Activated CD4-positive, alpha-beta memory T cell treated with anti-CD3 and anti-CD28 coated beads for 36 hours (primary cell): ENCODE measurements around the gene TMEM43. TPM values are rescaled to one million over a fixed set of nuclear protein-coding genes. Genes with fewer than 3 reads are reported as not detected.

ENCODE experiments used
- CTCF ChIA-PET: fragments of 350-600 bp; sonication (Branson Sonifier 250); formaldehyde crosslinking; loops from one replicate; lab custom pipeline; 2021; ENCODE audit warnings: antibody characterized with exemption, inconsistent platforms; lab: Charles Lee
- POLR2A ChIA-PET: fragments of 350-600 bp; sonication (Branson Sonifier 250); formaldehyde crosslinking; loops from one replicate; lab custom pipeline; 2021; ENCODE audit warnings: antibody characterized with exemption; lab: Charles Lee
- DNase-seq: peaks from one replicate; pipeline ENCODE4 v3.0.0-alpha.2; 2020
- H3K27ac Mint-ChIP-seq: one replicate; pipeline ENCODE4 v1.8.0; 2021; ENCODE audit warnings: mixed read lengths
- H3K27me3 Mint-ChIP-seq: one replicate; pipeline ENCODE4 v1.8.0; 2021; ENCODE audit warnings: mixed read lengths
- H3K36me3 Mint-ChIP-seq: one replicate; pipeline ENCODE4 v1.8.0; 2021; ENCODE audit warnings: mixed read lengths
- H3K4me1 Mint-ChIP-seq: one replicate; pipeline ENCODE4 v1.8.0; 2021; ENCODE audit warnings: low read depth, mixed read lengths
- H3K4me3 Mint-ChIP-seq: one replicate; pipeline ENCODE4 v1.8.0; 2021; ENCODE audit warnings: mild to moderate bottlenecking, mixed read lengths
- H3K9me3 Mint-ChIP-seq: one replicate; pipeline ENCODE4 v1.8.0; 2021; ENCODE audit warnings: mixed read lengths
- intact Hi-C: fragments of 100-400 bp; cut with micrococcal nuclease; formaldehyde crosslinking; loops from one replicate; pipeline ENCODE4 v1.15.1; 2023
- total RNA-seq, 2 experiments: library from RNA; stranded (reverse); gene quantifications; one replicate each; pipeline ENCODE4 v1.2.3, GENCODE V29; 2021

TMEM43 gene
- total RNA-seq, 2 experiments from 2014 or later, result 31.0 to 32.4 TPM

DNA sequence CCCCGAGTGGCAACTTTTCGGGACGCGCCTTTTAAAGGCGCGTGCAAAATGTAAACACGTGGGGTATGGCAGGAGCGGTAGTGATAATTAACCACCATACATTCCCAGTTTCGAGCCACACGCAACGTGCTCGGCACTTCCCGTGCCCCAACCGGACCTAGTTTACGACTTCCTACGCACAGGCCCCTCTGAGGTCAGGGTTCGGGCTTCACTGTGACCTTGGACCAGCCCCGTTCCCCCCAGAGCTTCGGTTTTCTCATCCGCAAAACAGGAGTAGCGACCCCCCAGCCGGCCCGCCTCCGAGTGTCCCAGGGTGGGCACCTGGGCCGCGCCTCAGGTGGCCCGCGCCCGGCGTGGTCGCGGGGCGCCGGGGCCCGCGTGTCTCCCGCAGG lies 633 bp upstream of the TMEM43 start:
- intact Hi-C loops, result loop anchor here (1.0 kb wide), 4 partner anchors 20 to 527 kb away; partner anchors contain the start of genes CCDC174, LSM3 and XPC
- Mint-ChIP-seq H3K9me3 (no peaks in the 10 kb centered on the region), H3K27me3 (no peaks in the 10 kb centered on the region), H3K4me3 (peak overlapping the region; percentile 86), H3K4me1 (peaks cover 51% of the 10 kb centered on the region), H3K27ac (peak overlapping the region; percentile 81), H3K36me3 (peaks cover 34% of the 10 kb centered on the region)
- ChIA-PET CTCF (interaction anchor here (0.7 to 3.5 kb wide), 10 partner anchors 10 to 476 kb away, joined by 3 to 21 read pairs (median 7); partner anchors contain the start of genes LSM3 and XPC), POLR2A (interaction anchor here (0.9 to 4.8 kb wide), 7 partner anchors 10 to 308 kb away, joined by 3 to 52 read pairs (median 5); partner anchors contain the start of genes LSM3 and XPC)
- peak; percentile 71 for DNase-seq

DNA sequence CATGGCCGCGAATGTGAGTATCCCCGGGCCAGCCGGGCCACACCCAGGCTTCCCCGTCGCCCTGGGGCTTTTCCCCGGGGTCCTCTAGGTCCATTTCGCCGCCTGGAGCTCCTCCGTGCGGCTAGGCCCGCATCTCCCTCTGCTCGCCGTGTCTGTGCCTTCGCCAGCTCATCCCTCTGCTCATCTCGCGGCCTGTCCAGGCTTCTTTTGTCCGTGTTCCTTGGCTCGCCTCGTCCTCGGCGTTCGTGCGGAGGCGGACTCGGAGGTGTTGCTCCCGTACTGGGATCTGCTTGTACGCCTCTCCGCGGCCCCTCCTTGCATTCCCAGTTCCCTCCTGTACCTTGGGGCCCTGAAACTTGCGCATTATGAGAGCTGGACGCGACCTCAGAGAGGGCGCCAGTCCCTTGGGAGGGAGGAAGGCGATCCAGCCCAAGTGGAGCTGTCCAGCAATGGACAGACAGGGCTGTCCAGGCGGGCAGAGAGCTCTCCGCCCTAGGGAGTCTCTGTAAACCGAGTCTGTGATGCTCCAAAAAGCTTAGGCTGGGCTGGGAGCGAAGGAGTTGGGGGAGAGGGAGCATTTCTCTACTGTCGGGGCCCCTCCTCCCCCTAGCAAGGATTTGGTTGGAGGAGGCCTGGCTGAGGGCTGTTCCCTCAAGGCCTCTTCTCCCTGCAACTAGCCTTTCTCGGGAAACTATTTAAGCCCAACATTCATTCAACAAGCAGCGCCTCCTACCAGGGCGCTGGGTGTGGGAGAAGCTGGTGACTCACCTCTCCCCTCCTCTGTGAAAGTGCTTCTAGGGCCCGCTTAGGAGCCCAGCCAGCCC lies 553 bp downstream of the TMEM43 start:
- H3K4me3 Mint-ChIP-seq, result peak overlapping the region; percentile 85
- DNase-seq, result peak; percentile 80
- intact Hi-C loops, result loop anchor here (1.0 kb wide), 2 partner anchors 229 to 711 kb away; no protein-coding TSS in a partner anchor
- CTCF ChIA-PET, result interaction anchor here (1.1 to 3.5 kb wide), 9 partner anchors 11 to 629 kb away, joined by 3 to 21 read pairs (median 6); partner anchors contain the start of genes LSM3 and XPC
- H3K27me3 Mint-ChIP-seq, result no peaks in the 10 kb centered on the region
- H3K4me1 Mint-ChIP-seq, result peaks cover 53% of the 10 kb centered on the region
- H3K9me3 Mint-ChIP-seq, result no peaks in the 10 kb centered on the region
- POLR2A ChIA-PET, result interaction anchor here (1.0 to 4.8 kb wide), 8 partner anchors 10 to 277 kb away, joined by 3 to 52 read pairs (median 4); partner anchors contain the start of genes LSM3, SLC6A6 and XPC
- peaks cover 37% of the 10 kb centered on the region for H3K36me3 Mint-ChIP-seq
- H3K27ac Mint-ChIP-seq, result peak overlapping the region; percentile 86

DNA sequence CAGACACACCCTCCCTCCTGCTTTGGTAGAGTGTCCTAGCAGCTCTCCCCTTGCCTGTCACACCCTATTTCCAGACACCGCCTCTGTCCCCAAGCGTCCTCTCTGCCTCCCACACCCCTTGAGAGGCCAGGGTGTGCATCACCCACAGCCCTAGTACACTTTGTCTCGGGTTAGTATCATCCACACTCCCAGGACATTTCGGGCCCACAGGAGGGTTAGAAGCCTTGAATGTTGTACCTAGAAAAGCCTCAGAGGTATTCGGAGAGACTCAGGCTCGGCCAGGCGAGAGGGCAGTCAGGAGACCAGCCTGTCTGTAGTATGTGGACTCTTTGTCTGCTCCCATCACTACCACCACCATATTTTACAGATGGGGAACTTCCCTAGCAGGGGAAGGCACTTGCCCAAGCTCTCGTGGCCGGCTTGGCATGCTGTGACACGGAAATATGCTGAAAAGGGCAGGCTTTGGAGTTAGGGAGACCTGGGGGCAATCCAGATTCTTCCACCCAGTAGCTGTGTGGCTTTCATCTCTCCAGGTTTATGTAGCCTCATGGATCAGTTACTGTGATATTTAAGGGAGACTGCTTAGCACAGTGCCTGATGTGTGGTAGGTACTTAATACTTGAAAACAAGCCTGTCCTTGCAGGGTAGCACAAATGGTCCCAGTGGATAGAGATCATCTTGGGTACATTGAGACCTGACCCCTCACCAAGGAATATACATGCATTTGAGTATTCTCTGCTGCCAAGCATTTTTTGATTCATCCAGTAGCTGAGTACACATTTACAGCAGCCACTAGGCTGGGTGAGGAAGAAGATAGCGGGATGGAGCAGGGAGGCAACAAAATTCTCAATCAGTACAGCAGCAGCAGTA lies 1.4 kb downstream of the TMEM43 start:
- Mint-ChIP-seq H3K36me3 (peaks cover 37% of the 10 kb centered on the region), H3K27ac (peak overlapping the region; percentile 86), H3K9me3 (no peaks in the 10 kb centered on the region), H3K4me1 (peaks cover 51% of the 10 kb centered on the region), H3K27me3 (no peaks in the 10 kb centered on the region), H3K4me3 (peak overlapping the region; percentile 85)
- ChIA-PET POLR2A (interaction anchor here (1.3 to 4.8 kb wide), 4 partner anchors 9 to 52 kb away, joined by 4 to 52 read pairs (median 30); partner anchors contain the start of genes LSM3 and XPC), CTCF (interaction anchor here (1.2 to 3.5 kb wide), 6 partner anchors 18 to 469 kb away, joined by 4 to 21 read pairs (median 12); partner anchors contain the start of genes LSM3 and XPC)
- intact Hi-C loops, result loop anchor here (1.0 kb wide), 1 partner anchor 230 kb away; no protein-coding TSS in a partner anchor
- DNase-seq, result no peak

DNA sequence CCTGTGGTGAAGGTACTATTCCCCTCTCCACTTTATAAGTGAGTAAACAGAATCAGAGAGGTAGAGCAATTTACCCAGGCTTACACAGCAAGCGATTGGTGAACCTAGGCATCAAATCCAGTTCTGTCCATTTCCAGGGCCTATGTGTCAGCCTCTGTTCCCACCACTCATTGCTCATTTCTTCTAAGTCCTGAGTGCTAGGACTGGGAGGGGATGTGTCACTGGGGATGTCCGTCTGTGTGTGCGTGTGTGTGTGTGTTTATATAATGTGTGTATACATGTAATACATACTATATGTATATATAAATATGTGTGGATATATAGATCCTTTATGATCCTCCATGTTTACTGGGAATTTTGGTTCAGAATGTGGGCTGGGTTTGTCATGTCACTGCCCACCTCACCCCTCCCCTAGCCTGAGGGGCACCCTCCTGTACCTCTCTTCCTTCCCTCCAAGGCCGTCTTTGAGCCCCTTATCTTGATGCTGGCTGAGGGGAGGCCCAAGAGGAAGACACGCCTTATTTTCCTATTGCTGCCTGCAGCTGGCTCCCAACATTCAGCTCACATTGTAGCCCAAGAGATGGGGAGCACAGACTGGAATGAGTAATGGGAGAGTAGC lies 2.1 kb downstream of the TMEM43 start:
- H3K27ac Mint-ChIP-seq, result no peak overlapping the region
- POLR2A ChIA-PET, result interaction anchor here (0.9 to 4.8 kb wide), 4 partner anchors 17 to 52 kb away, joined by 3 to 52 read pairs (median 26); partner anchors contain the start of genes LSM3 and XPC
- CTCF ChIA-PET, result no interaction called here
- H3K36me3 Mint-ChIP-seq, result peaks cover 38% of the 10 kb centered on the region
- H3K9me3 Mint-ChIP-seq, result no peaks in the 10 kb centered on the region
- no peak overlapping the region for H3K4me3 Mint-ChIP-seq
- H3K27me3 Mint-ChIP-seq, result no peaks in the 10 kb centered on the region
- H3K4me1 Mint-ChIP-seq, result peaks cover 50% of the 10 kb centered on the region
- DNase-seq, result no peak
- intact Hi-C loops, result loop anchor here (1.0 kb wide), 1 partner anchor 231 kb away; no protein-coding TSS in a partner anchor

DNA sequence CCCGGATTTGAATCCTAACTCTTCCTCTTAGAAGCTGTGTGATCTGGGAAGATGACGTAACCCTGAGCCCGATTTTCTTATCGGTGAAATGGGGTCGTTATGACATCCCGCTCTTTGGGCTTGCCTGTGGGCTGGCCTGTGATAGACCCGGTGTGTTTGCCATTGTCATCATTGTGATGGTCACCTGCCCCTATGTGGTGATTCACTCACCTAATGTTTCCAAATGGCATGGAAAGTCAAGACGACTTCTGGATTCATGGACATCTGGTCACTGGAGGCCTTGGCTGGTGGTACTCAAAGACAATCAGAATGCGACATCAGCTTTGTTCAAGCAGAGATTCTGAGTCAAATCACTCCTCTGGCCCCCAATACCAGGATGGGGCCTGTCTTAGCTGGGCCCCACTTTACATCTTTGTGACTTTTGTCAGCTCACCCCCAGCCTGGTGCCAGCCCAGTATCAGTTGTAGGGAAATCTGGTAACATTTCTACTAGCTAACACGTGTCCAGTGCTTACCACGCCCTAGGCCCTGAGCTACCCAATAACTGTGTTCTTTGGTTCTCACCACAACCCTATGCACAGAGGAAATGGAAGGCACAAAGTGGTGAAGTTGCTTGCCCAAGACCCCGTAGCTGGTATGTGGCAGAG lies 2.8 kb downstream of the TMEM43 start:
- DNase-seq, result no peak
- Mint-ChIP-seq H3K9me3 (no peaks in the 10 kb centered on the region), H3K4me1 (peaks cover 45% of the 10 kb centered on the region), H3K36me3 (peaks cover 36% of the 10 kb centered on the region), H3K4me3 (no peak overlapping the region), H3K27me3 (no peaks in the 10 kb centered on the region), H3K27ac (no peak overlapping the region)
- POLR2A ChIA-PET, result interaction anchor here (0.8 to 1.0 kb wide), 3 partner anchors 18 to 51 kb away, joined by 3 read pairs; partner anchors contain the start of genes LSM3 and XPC
- CTCF ChIA-PET, result no interaction called here
- intact Hi-C loops, result no loop called here

DNA sequence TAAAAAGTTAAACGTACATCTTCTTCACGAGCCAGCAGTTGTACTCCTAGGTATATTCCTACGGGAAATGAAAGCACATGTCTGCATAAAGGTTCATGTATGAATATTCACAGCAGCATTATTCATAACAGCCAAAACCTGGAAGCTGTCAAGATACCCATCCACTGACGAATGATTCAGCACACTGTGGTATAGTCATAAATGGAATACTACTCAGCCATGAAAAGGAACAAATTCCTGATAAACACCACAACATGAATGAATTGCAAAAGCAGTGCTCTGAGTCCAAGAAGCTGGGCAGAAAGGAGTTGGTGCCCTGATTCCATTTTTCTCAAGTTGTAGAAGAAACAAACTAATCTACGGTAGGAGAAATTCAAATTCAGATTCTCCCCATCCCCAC lies 3.9 kb downstream of the TMEM43 start:
- ChIA-PET POLR2A (no interaction called here), CTCF (interaction anchor here (1.3 to 1.4 kb wide), 2 partner anchors 47 to 476 kb away, joined by 3 read pairs; no protein-coding TSS in a partner anchor)
- no peak overlapping the region for H3K27ac Mint-ChIP-seq

DNA sequence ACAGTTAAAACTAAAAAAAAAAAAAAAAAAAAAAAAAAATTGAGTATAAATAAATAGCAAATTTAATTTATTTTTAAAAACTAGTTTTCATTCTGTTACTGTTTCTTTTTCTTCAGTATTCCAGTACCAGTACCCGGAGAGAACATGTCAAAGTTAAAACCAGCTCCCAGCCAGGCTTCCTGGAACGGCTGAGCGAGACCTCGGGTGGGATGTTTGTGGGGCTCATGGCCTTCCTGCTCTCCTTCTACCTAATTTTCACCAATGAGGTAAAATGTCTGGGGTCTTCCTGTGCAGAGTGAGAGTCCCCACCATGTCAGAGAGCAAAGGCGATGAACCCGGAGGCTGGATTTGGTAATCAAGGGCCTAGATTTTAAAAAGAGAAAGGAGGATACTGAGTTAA lies 4.4 kb downstream of the TMEM43 start:
- H3K27ac Mint-ChIP-seq, result no peak overlapping the region
- intact Hi-C loops, result no loop called here
- H3K9me3 Mint-ChIP-seq, result no peaks in the 10 kb centered on the region
- peaks cover 34% of the 10 kb centered on the region for H3K4me1 Mint-ChIP-seq
- H3K27me3 Mint-ChIP-seq, result no peaks in the 10 kb centered on the region
- H3K4me3 Mint-ChIP-seq, result no peak overlapping the region
- POLR2A ChIA-PET, result no interaction called here
- H3K36me3 Mint-ChIP-seq, result peaks cover 45% of the 10 kb centered on the region
- CTCF ChIA-PET, result interaction anchor here (1.3 to 1.4 kb wide), 2 partner anchors 47 to 477 kb away, joined by 3 read pairs; no protein-coding TSS in a partner anchor
- no peak for DNase-seq

More for the DNA sequence above, 3.9 kb downstream of the TMEM43 start:
- Mint-ChIP-seq H3K9me3 (no peaks in the 10 kb centered on the region), H3K4me1 (peaks cover 36% of the 10 kb centered on the region), H3K4me3 (no peak overlapping the region), H3K36me3 (peaks cover 43% of the 10 kb centered on the region), H3K27me3 (no peaks in the 10 kb centered on the region)
- intact Hi-C loops, result no loop called here
- DNase-seq, result no peak

DNA sequence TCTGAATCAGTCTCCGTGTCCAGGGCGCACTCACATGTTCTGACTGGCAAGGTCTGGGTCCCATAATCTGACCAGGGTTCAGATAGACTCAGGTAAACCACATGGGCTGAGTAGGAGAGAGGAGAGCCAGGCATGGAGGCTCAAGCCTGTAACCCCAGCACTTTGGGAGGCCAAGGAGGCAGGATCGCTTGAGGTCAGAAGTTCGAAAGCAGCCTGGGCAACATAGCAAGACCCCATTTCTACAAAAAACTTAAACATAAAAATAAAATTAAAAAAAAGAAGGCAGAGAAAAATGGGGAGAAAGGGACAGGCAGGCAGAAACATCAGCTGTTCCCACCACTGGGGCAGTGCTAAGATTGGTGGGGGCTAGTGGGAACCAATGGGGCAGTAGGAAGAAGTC lies 5.4 kb downstream of the TMEM43 start:
- DNase-seq, result no peak
- H3K9me3 Mint-ChIP-seq, result no peaks in the 10 kb centered on the region
- H3K4me3 Mint-ChIP-seq, result no peak overlapping the region
- H3K36me3 Mint-ChIP-seq, result peaks cover 45% of the 10 kb centered on the region
- POLR2A ChIA-PET, result no interaction called here
- peaks cover 34% of the 10 kb centered on the region for H3K4me1 Mint-ChIP-seq
- H3K27me3 Mint-ChIP-seq, result no peaks in the 10 kb centered on the region
- no peak overlapping the region for H3K27ac Mint-ChIP-seq
- intact Hi-C loops, result no loop called here
- CTCF ChIA-PET, result no interaction called here

DNA sequence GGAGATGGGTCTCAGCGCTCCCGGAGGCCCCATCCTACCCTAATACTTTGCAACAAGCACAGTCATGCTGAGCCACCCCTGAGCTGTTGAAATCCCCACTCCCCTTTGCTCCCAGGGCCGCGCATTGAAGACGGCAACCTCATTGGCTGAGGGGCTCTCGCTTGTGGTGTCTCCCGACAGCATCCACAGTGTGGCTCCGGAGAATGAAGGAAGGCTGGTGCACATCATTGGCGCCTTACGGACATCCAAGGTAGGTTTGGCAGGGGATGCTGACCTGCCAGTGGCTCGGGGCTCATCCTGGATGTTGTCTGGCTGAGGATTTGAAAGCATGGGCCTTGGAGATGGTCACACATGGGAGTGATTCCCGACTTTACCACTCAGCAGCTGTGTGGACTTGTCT lies 5.9 kb downstream of the TMEM43 start:
- intact Hi-C loops, result no loop called here
- ChIA-PET CTCF (no interaction called here), POLR2A (no interaction called here)

DNA sequence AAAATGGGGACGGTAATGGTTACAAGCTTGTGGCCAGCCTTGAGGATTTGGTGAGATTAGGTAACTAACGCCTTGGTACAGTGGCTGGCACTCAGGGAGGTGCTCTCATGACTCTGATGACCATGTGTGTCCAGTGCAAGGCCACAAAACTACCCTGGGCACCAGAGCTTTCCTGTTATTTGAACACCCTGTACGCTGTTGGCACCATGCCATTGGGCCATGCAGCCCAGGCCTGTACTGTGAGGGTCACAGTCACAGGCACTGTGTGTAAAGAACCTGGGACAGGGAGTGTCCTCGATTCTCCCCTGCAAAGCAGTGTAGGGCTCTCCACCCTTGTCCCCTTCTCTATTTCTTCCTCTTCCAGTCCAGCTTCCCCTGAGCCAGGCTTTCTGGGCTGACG lies 6.3 kb downstream of the TMEM43 start:
- Mint-ChIP-seq H3K4me3 (no peak overlapping the region), H3K4me1 (peaks cover 30% of the 10 kb centered on the region), H3K36me3 (peaks cover 53% of the 10 kb centered on the region), H3K9me3 (no peaks in the 10 kb centered on the region), H3K27me3 (no peaks in the 10 kb centered on the region), H3K27ac (no peak overlapping the region)
- ChIA-PET CTCF (no interaction called here), POLR2A (no interaction called here)
- no peak for DNase-seq
- intact Hi-C loops, result no loop called here

More for the DNA sequence above, 5.9 kb downstream of the TMEM43 start:
- Mint-ChIP-seq H3K4me3 (no peak overlapping the region), H3K27ac (no peak overlapping the region), H3K9me3 (no peaks in the 10 kb centered on the region), H3K27me3 (no peaks in the 10 kb centered on the region), H3K36me3 (peaks cover 49% of the 10 kb centered on the region), H3K4me1 (peaks cover 34% of the 10 kb centered on the region)
- no peak for DNase-seq
